ENCODE results near the gene GRK3.

DNA sequence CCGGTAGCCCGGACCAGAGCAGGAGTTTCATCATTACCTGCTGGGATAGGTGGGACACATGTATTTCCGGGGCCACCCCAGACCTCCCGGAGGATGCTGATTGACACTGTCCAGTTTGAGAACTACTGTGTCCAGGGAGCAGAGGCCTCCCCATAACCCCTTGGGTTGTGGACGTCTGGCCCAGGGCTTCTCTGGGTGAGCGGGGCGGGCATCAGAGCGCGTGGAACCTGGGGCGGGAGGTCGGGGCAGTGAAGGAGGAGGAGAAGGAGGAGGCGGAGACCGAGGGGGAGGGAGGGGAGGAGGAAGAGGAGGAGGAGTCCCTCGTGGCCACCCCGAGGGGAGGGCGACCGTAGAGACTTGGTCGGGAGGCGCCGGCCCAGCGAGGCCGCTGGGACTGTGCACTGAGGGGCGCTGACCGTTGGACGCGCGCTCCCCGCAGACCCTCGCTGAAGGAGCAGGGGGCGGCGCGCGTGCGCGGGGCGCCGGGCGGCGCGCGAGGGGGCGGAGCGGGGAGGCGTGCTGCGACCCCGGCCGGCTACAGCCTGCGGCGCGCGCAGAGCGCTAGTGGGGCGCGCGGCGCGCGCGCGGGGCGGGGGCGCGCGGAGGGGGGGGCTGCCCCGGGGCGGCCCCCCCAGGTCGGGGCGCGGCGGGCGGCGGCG, at the start of gene GRK3:
- no peak for TF ChIP-seq NFRKB (IDR thresholded peaks at IDR 0.05)
- no peak for TF ChIP-seq SUZ12 (IDR thresholded peaks at IDR 0.05)
- TF ChIP-seq, protein P1, sequence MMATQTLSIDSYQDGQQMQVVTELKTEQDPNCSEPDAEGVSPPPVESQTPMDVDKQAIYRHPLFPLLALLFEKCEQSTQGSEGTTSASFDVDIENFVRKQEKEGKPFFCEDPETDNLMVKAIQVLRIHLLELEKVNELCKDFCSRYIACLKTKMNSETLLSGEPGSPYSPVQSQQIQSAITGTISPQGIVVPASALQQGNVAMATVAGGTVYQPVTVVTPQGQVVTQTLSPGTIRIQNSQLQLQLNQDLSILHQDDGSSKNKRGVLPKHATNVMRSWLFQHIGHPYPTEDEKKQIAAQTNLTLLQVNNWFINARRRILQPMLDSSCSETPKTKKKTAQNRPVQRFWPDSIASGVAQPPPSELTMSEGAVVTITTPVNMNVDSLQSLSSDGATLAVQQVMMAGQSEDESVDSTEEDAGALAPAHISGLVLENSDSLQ (IDR thresholded peaks at IDR 0.05), result no peak
- TF ChIP-seq ARNT (IDR thresholded peaks at IDR 0.05), result no peak
- TF ChIP-seq CTBP1 (IDR thresholded peaks at IDR 0.05; ENCODE audit: borderline replicate concordance), result no peak
- no peak for TF ChIP-seq LEF1 (IDR thresholded peaks at IDR 0.05; ENCODE audit: borderline replicate concordance)
- TF ChIP-seq HDGF (IDR thresholded peaks at IDR 0.05; ENCODE audit: borderline replicate concordance), result no peak
- no peak for TF ChIP-seq FOXM1 (IDR thresholded peaks at IDR 0.05; ENCODE audit: borderline replicate concordance)
